GM18526 (cell line): ENCODE results near the gene ADK.

ENCODE experiments used
- POLR2A ChIP-seq: IDR thresholded peaks from 3 replicates; pipeline ENCODE4 v1.6.1; 2011; ENCODE audit not compliant: insufficient read length; ENCODE audit errors: extremely low read depth

ADK gene

DNA sequence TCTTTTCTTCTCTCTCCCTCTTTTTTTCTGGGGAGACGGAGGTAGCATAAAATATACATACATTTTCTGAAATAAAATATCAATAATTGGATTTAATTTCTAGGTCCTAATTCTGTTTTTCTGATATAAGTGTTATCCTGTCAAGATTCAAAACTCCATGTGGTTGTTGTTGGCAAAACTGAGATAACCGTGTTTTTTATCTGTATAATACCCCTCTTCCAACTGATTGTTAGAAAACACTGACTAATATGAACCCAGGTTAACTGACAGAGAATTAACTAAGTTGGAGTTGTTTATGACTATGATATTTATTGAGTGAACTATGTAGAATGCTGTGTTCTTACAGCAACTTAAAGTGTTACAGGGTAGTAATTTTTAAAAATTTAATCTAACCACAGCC lies 438.8 kb downstream of the ADK start:
- no peak for TF ChIP-seq POLR2A

DNA sequence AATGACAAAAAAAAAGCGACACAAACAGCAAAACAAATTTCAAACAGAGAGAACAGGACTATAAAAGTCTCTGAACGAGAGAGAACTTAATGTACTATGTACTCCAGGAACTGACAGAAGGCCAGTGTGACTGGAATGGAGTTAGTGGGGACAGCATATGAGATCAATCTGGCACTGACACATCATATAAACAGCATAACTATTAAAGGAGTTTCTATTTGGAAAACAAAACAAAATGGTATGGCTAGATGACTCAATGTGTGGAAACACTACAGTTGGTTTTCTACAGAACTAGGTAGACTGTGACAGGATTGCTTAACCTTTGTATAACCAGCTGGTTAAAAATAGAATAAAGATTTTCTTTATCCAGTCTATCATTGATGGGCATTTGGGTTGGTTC lies 442.4 kb downstream of the ADK start:
- TF ChIP-seq POLR2A = no peak

DNA sequence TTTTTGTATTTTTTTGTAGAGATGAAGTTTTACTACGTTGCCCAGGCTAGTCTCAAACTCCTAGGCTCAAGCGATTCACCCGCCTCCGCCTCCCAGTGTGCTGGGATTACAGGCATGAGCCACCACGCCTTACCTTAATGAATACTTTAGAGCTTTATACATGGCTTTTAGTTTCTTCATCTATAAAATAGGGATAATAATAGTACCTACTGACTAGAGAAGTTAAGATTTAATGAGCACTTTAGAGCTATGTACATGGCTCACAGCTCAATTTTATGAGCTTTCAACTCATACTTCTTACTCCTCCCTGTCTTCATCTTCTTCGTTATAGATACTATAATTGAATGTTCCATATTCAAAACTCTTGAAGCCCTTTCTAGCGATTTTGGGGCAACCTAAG lies 445.7 kb downstream of the ADK start:
- TF ChIP-seq POLR2A = no peak

DNA sequence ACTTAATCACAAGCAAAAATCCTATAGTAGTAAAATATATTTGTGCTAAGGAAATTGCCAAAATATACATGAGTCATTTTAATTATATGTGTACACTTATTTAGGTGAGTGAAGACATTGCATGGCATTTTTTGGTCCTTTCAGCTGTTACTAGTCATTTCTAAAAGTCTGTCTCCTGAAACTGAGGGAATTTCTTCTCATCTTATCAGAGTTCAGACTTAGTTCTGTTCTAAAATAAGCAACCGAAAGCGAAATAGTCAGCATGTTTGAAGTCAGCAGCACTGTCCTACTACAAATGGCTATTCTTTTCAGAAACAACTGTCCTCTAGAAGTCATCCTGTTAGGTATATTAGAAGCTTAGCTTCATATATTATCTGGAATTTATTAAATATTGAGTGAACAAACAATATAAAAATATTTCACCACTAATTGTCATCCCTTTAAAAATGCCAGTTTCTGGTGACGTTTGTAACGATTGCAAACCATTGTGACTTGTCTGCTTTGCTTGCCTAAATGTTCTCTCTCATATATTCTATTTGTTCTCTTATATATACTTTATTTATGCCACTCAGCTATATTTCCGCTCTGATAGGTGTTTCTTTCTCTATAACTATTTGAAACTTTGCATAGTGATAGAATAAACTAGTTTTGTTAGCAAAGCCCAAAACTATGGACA lies 448.0 kb downstream of the ADK start:
- no peak for TF ChIP-seq POLR2A

DNA sequence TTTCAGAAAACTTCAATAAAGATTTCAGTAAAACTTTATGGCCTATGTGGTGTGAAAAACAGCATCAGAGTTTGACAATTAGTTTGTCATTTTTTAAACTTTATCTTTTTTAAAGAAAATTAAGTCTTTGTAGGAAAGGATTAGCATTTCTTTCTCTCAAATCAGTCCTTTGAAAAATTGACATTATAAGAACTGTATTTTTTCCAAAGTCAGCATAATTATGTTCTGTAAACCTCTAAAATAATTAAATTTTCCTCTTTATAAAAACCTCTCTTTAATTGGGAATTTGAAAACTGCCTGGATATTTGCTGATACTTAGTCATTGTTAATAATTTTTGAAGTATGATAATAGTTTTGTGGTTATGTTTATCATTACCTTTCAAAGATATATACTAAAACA lies 448.7 kb downstream of the ADK start:
- no peak for TF ChIP-seq POLR2A

DNA sequence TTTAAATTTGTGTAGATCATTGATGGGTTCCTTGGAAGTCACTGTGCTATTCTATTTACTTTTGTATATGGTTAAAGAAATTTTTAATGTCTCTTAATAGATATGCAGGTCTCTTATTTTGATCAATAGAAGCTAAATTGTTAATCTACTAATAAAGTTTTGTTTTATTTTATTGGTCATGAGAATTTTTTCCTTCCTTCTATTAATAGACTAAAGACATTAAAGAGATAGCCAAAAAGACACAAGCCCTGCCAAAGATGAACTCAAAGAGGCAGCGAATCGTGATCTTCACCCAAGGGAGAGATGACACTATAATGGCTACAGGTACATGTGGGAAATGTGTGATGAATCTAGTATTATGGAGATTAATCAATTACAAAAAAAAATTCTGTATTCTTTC lies 449.1 kb downstream of the ADK start:
- TF ChIP-seq POLR2A = no peak

DNA sequence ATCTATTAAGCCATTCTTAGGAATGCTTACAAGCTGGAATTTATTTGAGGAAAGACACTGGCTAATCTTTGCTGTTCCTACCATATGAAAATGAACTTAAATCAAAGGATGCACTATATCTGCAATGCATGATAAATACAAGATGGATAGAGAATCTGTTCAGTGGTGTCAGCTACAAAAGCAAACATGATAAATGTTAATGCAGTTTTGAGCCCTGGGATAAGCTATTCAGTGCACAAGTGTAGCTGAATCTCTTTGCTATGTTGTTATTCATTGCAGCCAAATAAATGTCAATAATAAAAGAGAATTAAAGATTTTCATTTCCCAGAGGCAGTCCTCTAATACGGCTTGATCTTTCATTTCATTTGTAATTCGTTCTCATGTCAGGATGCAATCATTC lies 451.6 kb downstream of the ADK start:
- no peak for TF ChIP-seq POLR2A

DNA sequence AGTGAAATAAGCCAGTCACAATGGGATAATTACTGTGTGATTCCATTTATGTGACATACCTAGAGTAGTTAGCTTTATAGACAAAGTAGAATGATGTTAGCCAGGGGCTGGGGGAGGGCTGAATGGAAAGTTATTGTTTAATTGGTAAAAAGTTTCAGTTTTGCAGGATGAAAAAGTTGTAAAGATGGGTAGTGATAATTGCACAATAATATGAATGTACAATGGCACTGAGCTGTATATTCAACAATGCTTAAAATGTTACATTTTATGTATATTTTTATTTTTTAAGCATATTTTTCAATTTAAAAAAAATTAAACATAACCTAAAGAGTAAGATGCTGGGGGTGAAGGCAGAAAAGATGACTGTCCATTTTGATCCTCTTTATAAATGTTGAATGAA lies 459.3 kb downstream of the ADK start:
- TF ChIP-seq POLR2A = no peak

DNA sequence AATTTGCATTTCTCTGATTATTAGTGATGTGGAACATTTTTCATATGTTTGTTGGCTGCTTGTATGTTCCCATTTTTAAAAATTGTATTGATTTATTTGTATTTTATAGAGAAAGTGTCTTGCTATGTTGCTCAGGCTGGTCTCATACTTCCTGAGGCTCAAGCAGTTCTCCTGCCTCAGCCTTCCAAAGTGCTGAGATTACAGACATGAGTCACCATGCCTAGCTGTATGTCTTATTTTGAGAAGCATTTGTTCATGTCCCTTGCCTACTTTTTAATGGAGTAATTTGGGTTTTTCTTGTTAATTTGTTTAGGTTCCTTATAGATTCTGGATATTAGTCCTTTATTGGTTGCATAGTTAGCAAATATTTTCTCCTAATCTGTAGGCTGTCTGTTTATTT lies 461.2 kb downstream of the ADK start:
- no peak for TF ChIP-seq POLR2A

DNA sequence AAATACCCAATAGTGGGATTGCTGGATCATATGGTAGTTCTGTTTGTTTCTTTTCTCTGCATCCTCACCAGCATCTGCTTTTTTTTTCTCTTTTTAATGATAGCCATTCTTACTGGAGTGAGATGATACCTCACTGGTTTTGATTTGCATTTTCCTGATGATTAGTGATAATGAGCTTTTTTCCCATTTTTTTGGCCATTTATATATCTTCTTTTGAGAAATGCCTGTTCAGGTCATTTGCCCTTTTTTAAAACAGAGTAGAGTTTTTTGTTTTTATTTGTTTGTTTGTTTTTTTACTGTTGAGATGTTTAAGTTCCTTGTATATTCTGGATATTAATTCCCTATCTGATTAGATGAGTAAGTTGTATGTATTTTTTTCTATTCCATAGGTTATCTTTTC lies 469.6 kb downstream of the ADK start:
- no peak for TF ChIP-seq POLR2A

DNA sequence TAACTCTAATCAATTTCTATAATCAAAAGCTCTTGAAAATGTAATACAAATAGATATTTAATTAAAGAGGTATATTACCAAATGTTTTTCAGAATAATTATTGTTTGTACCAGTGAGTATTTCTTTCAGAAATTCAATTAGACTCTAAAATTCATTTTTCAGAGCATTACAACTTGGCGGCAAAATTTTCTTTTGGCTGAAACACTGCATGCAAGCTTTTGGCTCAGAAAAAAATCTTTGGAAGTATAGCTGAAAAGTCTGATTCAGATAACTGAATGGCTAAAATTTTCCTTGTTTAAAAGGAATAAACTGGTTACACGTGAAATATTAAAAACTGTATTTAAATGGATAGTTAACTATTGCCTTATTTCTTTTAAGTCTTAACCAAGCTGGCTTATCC lies 472.8 kb downstream of the ADK start:
- no peak for TF ChIP-seq POLR2A

DNA sequence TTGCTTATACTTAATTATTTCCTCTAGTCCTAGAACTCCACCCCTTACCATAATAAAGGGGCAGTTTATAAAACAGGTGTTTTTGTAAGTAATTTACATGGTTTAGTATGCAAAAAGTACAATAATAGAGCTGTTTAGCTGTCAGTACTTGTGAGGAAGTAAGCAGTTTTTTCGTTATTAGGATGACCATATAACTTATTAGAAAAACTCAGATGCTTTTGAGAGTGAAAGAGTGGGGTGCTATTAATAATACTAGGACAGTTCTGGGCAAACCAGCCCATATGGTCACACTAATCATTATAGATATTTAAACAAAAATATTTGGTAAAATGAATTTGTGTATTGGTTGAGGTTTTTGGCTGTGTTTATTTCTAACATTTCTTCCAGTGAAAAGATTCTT lies 473.5 kb downstream of the ADK start:
- TF ChIP-seq POLR2A = no peak

DNA sequence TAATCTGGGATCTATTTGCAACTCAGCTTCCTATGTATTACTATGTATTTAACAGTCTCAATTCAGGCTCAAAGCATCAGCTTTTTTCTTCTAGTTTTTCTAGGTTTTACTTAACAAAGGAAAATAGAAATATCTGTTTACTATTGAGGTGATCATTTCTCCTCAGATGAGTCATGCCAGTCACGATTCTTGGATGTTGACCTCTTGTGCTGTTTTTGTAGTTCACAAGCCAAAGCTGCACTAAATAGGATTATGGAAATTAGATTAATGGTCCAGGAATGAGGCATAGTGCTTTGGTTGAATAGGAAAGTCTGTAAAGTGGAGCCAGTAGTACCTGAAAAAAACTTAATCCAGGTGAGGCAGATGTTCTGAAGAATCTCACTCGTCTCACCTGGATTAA lies 477.1 kb downstream of the ADK start:
- TF ChIP-seq POLR2A = no peak

DNA sequence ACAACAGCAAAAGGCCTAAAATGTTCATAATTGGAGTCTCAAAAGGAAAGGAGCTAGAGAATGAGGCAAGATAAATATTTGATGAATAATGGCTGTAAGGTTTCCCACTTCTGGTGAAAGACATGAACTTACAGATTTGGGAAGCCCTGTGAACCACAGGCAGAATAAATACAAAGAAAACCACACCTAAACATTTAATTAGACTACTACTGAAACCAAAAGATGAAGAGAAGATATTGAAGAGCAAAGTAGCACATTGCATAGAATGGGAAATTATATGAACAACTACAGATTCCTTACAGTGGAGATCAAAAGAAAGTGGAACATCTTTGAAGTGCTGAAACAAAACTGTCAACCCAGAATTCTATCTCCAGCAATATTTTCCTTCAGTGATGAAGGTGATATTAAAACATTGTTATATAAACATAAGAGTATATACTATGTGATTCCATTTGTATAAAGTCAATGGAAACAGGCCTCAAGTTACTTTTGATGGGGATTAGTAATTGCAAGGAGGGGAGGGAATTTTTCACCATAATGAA lies 484.0 kb downstream of the ADK start:
- TF ChIP-seq POLR2A = no peak

DNA sequence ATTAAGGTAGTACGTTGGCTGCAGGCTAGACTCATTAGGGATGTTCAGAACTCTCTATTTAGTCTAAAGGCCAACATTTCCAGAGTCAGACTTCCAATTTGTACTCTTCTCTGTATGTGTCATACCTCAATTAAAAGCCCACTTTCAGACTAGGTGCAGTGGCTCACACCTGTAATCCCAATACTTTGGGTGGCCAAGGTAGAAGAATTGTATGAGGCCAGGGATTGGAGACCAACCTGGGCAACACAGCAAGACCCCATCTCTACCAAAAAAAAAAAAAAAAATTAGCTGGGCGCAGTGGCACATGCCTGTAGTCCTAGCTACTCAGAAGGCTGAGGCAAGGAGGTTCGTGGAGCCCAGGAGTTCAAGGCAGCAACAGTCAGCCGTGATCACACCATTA lies 484.6 kb downstream of the ADK start:
- no peak for TF ChIP-seq POLR2A

DNA sequence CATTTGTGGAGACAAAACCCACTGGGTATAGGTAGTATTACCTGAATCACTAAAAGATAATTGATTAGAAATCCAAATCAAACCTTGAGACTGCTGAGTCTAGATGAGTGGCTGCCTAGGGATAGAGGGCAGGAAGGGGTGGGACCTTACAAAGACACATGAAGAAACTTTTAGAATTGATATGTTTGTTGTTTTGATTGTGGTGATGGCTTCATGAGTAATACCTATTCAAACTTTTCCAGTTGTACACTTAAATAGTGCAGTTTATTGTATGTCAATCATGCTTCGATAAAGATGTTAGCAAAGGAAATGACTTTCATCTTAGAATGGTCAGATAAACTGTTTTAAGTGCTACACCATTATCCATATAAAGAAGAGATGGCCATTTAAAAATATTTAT lies 486.7 kb downstream of the ADK start:
- no peak for TF ChIP-seq POLR2A

DNA sequence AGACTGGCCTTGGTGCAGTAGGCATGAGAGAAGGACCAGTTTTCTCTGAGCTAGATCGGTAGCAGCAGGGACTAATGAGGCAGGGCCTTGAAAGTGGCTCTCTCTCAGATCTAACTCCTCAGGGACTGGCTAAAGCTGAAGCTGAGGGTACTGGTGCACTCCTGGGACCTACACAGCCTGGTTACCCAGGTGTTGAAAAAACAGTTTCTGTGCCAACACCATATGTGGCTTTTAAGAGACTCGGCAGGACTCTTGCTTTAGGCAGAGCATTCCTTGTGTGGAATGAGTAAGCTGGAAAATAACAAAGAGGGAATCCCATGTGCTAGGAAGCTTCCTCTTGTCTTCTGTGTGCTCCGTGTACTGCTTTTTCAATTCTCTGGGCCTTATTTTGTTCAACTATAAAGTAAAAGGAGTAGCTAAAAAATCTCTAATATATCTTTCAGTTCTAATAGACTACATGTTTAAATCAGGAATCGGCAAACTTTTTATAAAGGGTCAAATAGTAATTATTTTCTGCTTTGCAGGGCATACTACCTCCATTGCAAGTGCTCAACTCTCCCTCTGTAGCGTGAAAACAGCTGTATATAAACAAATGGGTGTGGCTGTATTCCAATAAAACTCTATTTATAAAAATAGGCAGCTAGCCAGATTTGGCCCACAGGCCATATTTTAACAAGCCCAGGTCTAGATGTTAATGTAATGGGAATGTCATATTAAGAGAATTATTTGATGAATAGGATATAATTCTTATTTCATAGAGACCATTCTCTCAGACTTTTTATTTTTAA lies 489.3 kb downstream of the ADK start:
- TF ChIP-seq POLR2A = no peak

DNA sequence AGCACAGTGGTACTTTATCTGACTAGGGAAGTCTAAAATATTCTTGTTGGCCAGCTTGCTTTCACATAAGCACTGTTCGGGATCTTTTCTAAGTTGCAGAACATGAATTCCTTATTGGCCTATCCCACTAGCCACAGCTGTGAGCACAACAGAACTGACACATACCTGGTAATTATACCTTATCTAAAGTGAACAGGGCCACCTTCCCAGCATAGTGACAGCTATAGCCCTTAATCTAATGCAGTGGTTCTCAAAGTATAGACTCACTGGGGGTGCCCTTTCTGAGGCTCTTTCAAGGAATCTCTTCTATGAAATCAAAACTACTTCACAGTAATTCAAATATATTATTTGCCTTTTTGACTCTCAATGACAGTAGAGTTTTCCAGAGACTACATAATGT lies 490.6 kb downstream of the ADK start:
- TF ChIP-seq POLR2A = no peak
